Activated CD8-positive, alpha-beta memory T cell treated with anti-CD3 and anti-CD28 coated beads, Interleukin-2, amount 50 U/mL, for 24 hours (primary cell): ENCODE measurements around the gene ERCC6L.
"Not testable (repeated sequence)": the region's sequence is repeated elsewhere in the genome, so short reads cannot be mapped to it uniquely, and the experiment has no call there.

Experiments
- DNase-seq: peaks from one replicate; pipeline ENCODE4 v3.0.0-alpha.2; 2020; ENCODE audit errors: extremely low read depth

The ERCC6L gene

GRCh38 chrX:72245461-72246089, 6.7 kb upstream of the ERCC6L start:
- DNase-seq, result no peak

- no peak for DNase-seq
These were observed 4.6 kb upstream of the ERCC6L start for GRCh38 chrX:72243472-72243871.

GRCh38 chrX:72240976-72241375, 2.1 kb upstream of the ERCC6L start:
- DNase-seq, result no peak

- no peak for DNase-seq
These were observed 644 bp downstream of the ERCC6L start for GRCh38 chrX:72238183-72238582.

GRCh38 chrX:72236841-72237240, 2.0 kb downstream of the ERCC6L start:
- DNase-seq, result no peak

GRCh38 chrX:72230290-72230689, 8.5 kb downstream of the ERCC6L start:
- no peak for DNase-seq

GRCh38 chrX:72220375-72220774, 18.5 kb downstream of the ERCC6L start:
- not testable (repeated sequence) for DNase-seq

- DNase-seq, result no peak
These were observed 21.9 kb downstream of the ERCC6L start for GRCh38 chrX:72216973-72217372.

GRCh38 chrX:72208126-72208800, 30.6 kb downstream of the ERCC6L start:
- DNase-seq, result no peak

GRCh38 chrX:72207366-72207765, 31.5 kb downstream of the ERCC6L start:
- DNase-seq, result no peak

GRCh38 chrX:72205706-72206105, 33.1 kb downstream of the ERCC6L start:
- no peak for DNase-seq

GRCh38 chrX:72203421-72203820, 35.4 kb downstream of the ERCC6L start:
- DNase-seq, result no peak

- no peak for DNase-seq
These were observed 35.9 kb downstream of the ERCC6L start for GRCh38 chrX:72202792-72203401.

- no peak for DNase-seq
These were observed 36.8 kb downstream of the ERCC6L start for GRCh38 chrX:72201836-72202536.

GRCh38 chrX:72182924-72183323, 55.9 kb downstream of the ERCC6L start:
- DNase-seq, result no peak

GRCh38 chrX:72181178-72182125, 57.4 kb downstream of the ERCC6L start, which contains the start of gene PIN4:
Gene PIN4 (plus strand): TSS chrX:72181757. CDS start chrX:72181786, 29 bp downstream.
- peak; percentile 65 for DNase-seq

- DNase-seq, result no peak
These were observed 58.3 kb downstream of the ERCC6L start for GRCh38 chrX:72180539-72180938.

- DNase-seq, result no peak
These were observed 61.8 kb downstream of the ERCC6L start for GRCh38 chrX:72176981-72177380.

GRCh38 chrX:72176289-72176688, 62.5 kb downstream of the ERCC6L start:
- not testable (repeated sequence) for DNase-seq

- DNase-seq, result no peak
These were observed 69.7 kb downstream of the ERCC6L start for GRCh38 chrX:72169008-72169728.

- no peak for DNase-seq
These were observed 73.3 kb downstream of the ERCC6L start for GRCh38 chrX:72165551-72165950.
